HS-5 (cell line): ENCODE data around the gene CNBD2.
"Not testable (repeated sequence)": the region's sequence is repeated elsewhere in the genome, so short reads cannot be mapped to it uniquely, and the experiment has no call there.

Experiments
- DNase-seq: peaks from one replicate; pipeline ENCODE4 v3.0.0-alpha.2; 2012; ENCODE audit warnings: low read depth

Gene CNBD2

GRCh38 chr20:35975576-35976373 lies 7.4 kb downstream of the CNBD2 start:
- no peak for DNase-seq

- DNase-seq, result no peak
These were observed 9.7 kb downstream of the CNBD2 start for GRCh38 chr20:35978041-35978513.

GRCh38 chr20:35979544-35979943 lies 11.2 kb downstream of the CNBD2 start:
- DNase-seq, result no peak

- no peak for DNase-seq
These were observed 13.6 kb downstream of the CNBD2 start for GRCh38 chr20:35981969-35982368.

GRCh38 chr20:35984382-35984781 lies 16.0 kb downstream of the CNBD2 start:
- DNase-seq, result no peak

- DNase-seq, result no peak
These were observed 17.4 kb downstream of the CNBD2 start for GRCh38 chr20:35985806-35986205.

GRCh38 chr20:35988910-35989463 lies 20.6 kb downstream of the CNBD2 start:
- no peak for DNase-seq

GRCh38 chr20:35991142-35991771 lies 22.9 kb downstream of the CNBD2 start:
- no peak for DNase-seq

GRCh38 chr20:35992713-35993335 lies 24.4 kb downstream of the CNBD2 start:
- peak; percentile 45 for DNase-seq

GRCh38 chr20:35994994-35995453 lies 26.6 kb downstream of the CNBD2 start:
- DNase-seq, result no peak

GRCh38 chr20:35996492-35996891 lies 28.1 kb downstream of the CNBD2 start:
- DNase-seq, result not testable (repeated sequence)

- DNase-seq, result not testable (repeated sequence)
These were observed 32.9 kb downstream of the CNBD2 start for GRCh38 chr20:36001331-36001730.

- DNase-seq, result no peak
These were observed 34.5 kb downstream of the CNBD2 start for GRCh38 chr20:36002855-36003254.

- DNase-seq, result no peak
These were observed 35.7 kb downstream of the CNBD2 start for GRCh38 chr20:36004045-36004444.

GRCh38 chr20:36008461-36009035 lies 40.2 kb downstream of the CNBD2 start:
- no peak for DNase-seq

GRCh38 chr20:36010076-36010475 lies 41.7 kb downstream of the CNBD2 start:
- DNase-seq, result no peak

GRCh38 chr20:36010825-36011224 lies 42.4 kb downstream of the CNBD2 start:
- no peak for DNase-seq

- DNase-seq, result no peak
These were observed 47.5 kb downstream of the CNBD2 start for GRCh38 chr20:36015806-36016403.

GRCh38 chr20:36017048-36017951 lies 48.9 kb downstream of the CNBD2 start:
- peak; percentile 88 for DNase-seq

GRCh38 chr20:36018208-36018988 lies 50.0 kb downstream of the CNBD2 start:
- no peak for DNase-seq
